ENCODE data around the gene CFAP299.

The CFAP299 gene

GRCh38 chr4:80535551-80535950, 200.0 kb downstream of the CFAP299 start:
- Histone ChIP-seq H3K36me3 (ENCODE audit: control insufficient read depth, insufficient read depth, low read length) (no peaks in the 10 kb centered on the region), H3K27me3 (ENCODE audit: control insufficient read depth, insufficient read depth, low read length) (no peaks in the 10 kb centered on the region), H3K9me3 (ENCODE audit: control insufficient read depth, insufficient read depth, low read length) (no peaks in the 10 kb centered on the region), H3K4me3 (ENCODE audit: low read length) (no peak overlapping the region), H3K27ac (ENCODE audit: low read length) (no peak overlapping the region), H3K4me1 (ENCODE audit: control insufficient read depth, insufficient read depth, low read length) (no peaks in the 10 kb centered on the region)
- no peak for DNase-seq (ENCODE audit: low read depth, low spot score)
- no CpG with 5 or more reads among the region's 1 CpG for WGBS (ENCODE audit: insufficient coverage, insufficient read length)

- WGBS (ENCODE audit: insufficient coverage, insufficient read length): no CpG with 5 or more reads among the region's 4 CpGs
- H3K27me3 ChIP-seq (ENCODE audit: control insufficient read depth, insufficient read depth, low read length): no peaks in the 10 kb centered on the region
- peaks cover 3% of the 10 kb centered on the region; the same call in 1 of the 2 replicates for H3K4me1 ChIP-seq (ENCODE audit: control insufficient read depth, insufficient read depth, low read length)
- no peak overlapping the region for H3K27ac ChIP-seq (ENCODE audit: low read length)
- no peak for DNase-seq (ENCODE audit: low read depth, low spot score)
- no peak overlapping the region for H3K4me3 ChIP-seq (ENCODE audit: low read length)
- no peaks in the 10 kb centered on the region for H3K9me3 ChIP-seq (ENCODE audit: control insufficient read depth, insufficient read depth, low read length)
- no peaks in the 10 kb centered on the region for H3K36me3 ChIP-seq (ENCODE audit: control insufficient read depth, insufficient read depth, low read length)
Measured at GRCh38 chr4:80538276-80538926, 202.9 kb downstream of the CFAP299 start.

- H3K4me1 ChIP-seq (ENCODE audit: control insufficient read depth, insufficient read depth, low read length): peaks cover 3% of the 10 kb centered on the region; the same call in 1 of the 2 replicates
- H3K36me3 ChIP-seq (ENCODE audit: control insufficient read depth, insufficient read depth, low read length): no peaks in the 10 kb centered on the region
- H3K27me3 ChIP-seq (ENCODE audit: control insufficient read depth, insufficient read depth, low read length): no peaks in the 10 kb centered on the region
- no peaks in the 10 kb centered on the region for H3K9me3 ChIP-seq (ENCODE audit: control insufficient read depth, insufficient read depth, low read length)
- 100% methylated on average over 1 of the region's 3 CpGs for WGBS (ENCODE audit: insufficient coverage, insufficient read length)
- H3K4me3 ChIP-seq (ENCODE audit: low read length): no peak overlapping the region
- DNase-seq (ENCODE audit: low read depth, low spot score): no peak
- no peak overlapping the region for H3K27ac ChIP-seq (ENCODE audit: low read length)
Measured at GRCh38 chr4:80539190-80539589, 203.7 kb downstream of the CFAP299 start.

- no CpG with 5 or more reads among the region's 1 CpG for WGBS (ENCODE audit: insufficient coverage, insufficient read length)
- Histone ChIP-seq H3K4me1 (ENCODE audit: control insufficient read depth, insufficient read depth, low read length) (peaks cover 3% of the 10 kb centered on the region; the same call in 1 of the 2 replicates), H3K27me3 (ENCODE audit: control insufficient read depth, insufficient read depth, low read length) (no peaks in the 10 kb centered on the region), H3K36me3 (ENCODE audit: control insufficient read depth, insufficient read depth, low read length) (no peaks in the 10 kb centered on the region), H3K9me3 (ENCODE audit: control insufficient read depth, insufficient read depth, low read length) (no peaks in the 10 kb centered on the region), H3K27ac (ENCODE audit: low read length) (no peak overlapping the region), H3K4me3 (ENCODE audit: low read length) (no peak overlapping the region)
- DNase-seq (ENCODE audit: low read depth, low spot score): no peak
Measured at GRCh38 chr4:80540349-80540748, 204.8 kb downstream of the CFAP299 start.

GRCh38 chr4:80540785-80541469, 205.4 kb downstream of the CFAP299 start:
- H3K36me3 ChIP-seq (ENCODE audit: control insufficient read depth, insufficient read depth, low read length): no peaks in the 10 kb centered on the region

GRCh38 chr4:80542747-80543146, 207.2 kb downstream of the CFAP299 start:
- WGBS (ENCODE audit: insufficient coverage, insufficient read length): no CpG with 5 or more reads among the region's 2 CpGs
- H3K4me3 ChIP-seq (ENCODE audit: low read length): no peak overlapping the region
- H3K27ac ChIP-seq (ENCODE audit: low read length): no peak overlapping the region

More at GRCh38 chr4:80540785-80541469, 205.4 kb downstream of the CFAP299 start:
- no CpG with 5 or more reads among the region's 5 CpGs for WGBS (ENCODE audit: insufficient coverage, insufficient read length)
- Histone ChIP-seq H3K27me3 (ENCODE audit: control insufficient read depth, insufficient read depth, low read length) (no peaks in the 10 kb centered on the region), H3K4me1 (ENCODE audit: control insufficient read depth, insufficient read depth, low read length) (peaks cover 3% of the 10 kb centered on the region; the same call in 1 of the 2 replicates), H3K9me3 (ENCODE audit: control insufficient read depth, insufficient read depth, low read length) (no peaks in the 10 kb centered on the region), H3K4me3 (ENCODE audit: low read length) (no peak overlapping the region), H3K27ac (ENCODE audit: low read length) (no peak overlapping the region)
- no peak for DNase-seq (ENCODE audit: low read depth, low spot score)

GRCh38 chr4:80560337-80560736, 224.8 kb downstream of the CFAP299 start:
- WGBS (ENCODE audit: insufficient coverage, insufficient read length): no CpG with 5 or more reads among the region's 3 CpGs

More at GRCh38 chr4:80542747-80543146, 207.2 kb downstream of the CFAP299 start:
- Histone ChIP-seq H3K9me3 (ENCODE audit: control insufficient read depth, insufficient read depth, low read length) (no peaks in the 10 kb centered on the region), H3K27me3 (ENCODE audit: control insufficient read depth, insufficient read depth, low read length) (no peaks in the 10 kb centered on the region), H3K4me1 (ENCODE audit: control insufficient read depth, insufficient read depth, low read length) (peaks cover 3% of the 10 kb centered on the region), H3K36me3 (ENCODE audit: control insufficient read depth, insufficient read depth, low read length) (no peaks in the 10 kb centered on the region)
- DNase-seq (ENCODE audit: low read depth, low spot score): no peak

GRCh38 chr4:80566203-80566872, 230.8 kb downstream of the CFAP299 start:
- no CpG with 5 or more reads among the region's 5 CpGs for WGBS (ENCODE audit: insufficient coverage, insufficient read length)
- no peak overlapping the region for H3K4me3 ChIP-seq (ENCODE audit: low read length)
- H3K36me3 ChIP-seq (ENCODE audit: control insufficient read depth, insufficient read depth, low read length): no peaks in the 10 kb centered on the region
- no peak overlapping the region for H3K27ac ChIP-seq (ENCODE audit: low read length)
- no peaks in the 10 kb centered on the region for H3K9me3 ChIP-seq (ENCODE audit: control insufficient read depth, insufficient read depth, low read length)
- no peaks in the 10 kb centered on the region for H3K4me1 ChIP-seq (ENCODE audit: control insufficient read depth, insufficient read depth, low read length)
- no peak for DNase-seq (ENCODE audit: low read depth, low spot score)
- no peaks in the 10 kb centered on the region for H3K27me3 ChIP-seq (ENCODE audit: control insufficient read depth, insufficient read depth, low read length)

More at GRCh38 chr4:80560337-80560736, 224.8 kb downstream of the CFAP299 start:
- no peak for DNase-seq (ENCODE audit: low read depth, low spot score)
- H3K27ac ChIP-seq (ENCODE audit: low read length): no peak overlapping the region
- no peaks in the 10 kb centered on the region for H3K36me3 ChIP-seq (ENCODE audit: control insufficient read depth, insufficient read depth, low read length)
- H3K4me1 ChIP-seq (ENCODE audit: control insufficient read depth, insufficient read depth, low read length): no peaks in the 10 kb centered on the region
- H3K4me3 ChIP-seq (ENCODE audit: low read length): no peak overlapping the region
- no peaks in the 10 kb centered on the region for H3K9me3 ChIP-seq (ENCODE audit: control insufficient read depth, insufficient read depth, low read length)
- no peaks in the 10 kb centered on the region for H3K27me3 ChIP-seq (ENCODE audit: control insufficient read depth, insufficient read depth, low read length)

GRCh38 chr4:80568891-80569290, 233.4 kb downstream of the CFAP299 start:
- H3K36me3 ChIP-seq (ENCODE audit: control insufficient read depth, insufficient read depth, low read length): no peaks in the 10 kb centered on the region
- no peak overlapping the region for H3K27ac ChIP-seq (ENCODE audit: low read length)
- no CpG with 5 or more reads among the region's 1 CpG for WGBS (ENCODE audit: insufficient coverage, insufficient read length)

GRCh38 chr4:80576796-80577195, 241.3 kb downstream of the CFAP299 start:
- H3K36me3 ChIP-seq (ENCODE audit: control insufficient read depth, insufficient read depth, low read length): no peaks in the 10 kb centered on the region
- WGBS (ENCODE audit: insufficient coverage, insufficient read length): no CpG with 5 or more reads among the region's 1 CpG

More at GRCh38 chr4:80568891-80569290, 233.4 kb downstream of the CFAP299 start:
- DNase-seq (ENCODE audit: low read depth, low spot score): no peak
- Histone ChIP-seq H3K4me1 (ENCODE audit: control insufficient read depth, insufficient read depth, low read length) (no peaks in the 10 kb centered on the region), H3K27me3 (ENCODE audit: control insufficient read depth, insufficient read depth, low read length) (no peaks in the 10 kb centered on the region), H3K4me3 (ENCODE audit: low read length) (no peak overlapping the region), H3K9me3 (ENCODE audit: control insufficient read depth, insufficient read depth, low read length) (no peaks in the 10 kb centered on the region)

More at GRCh38 chr4:80576796-80577195, 241.3 kb downstream of the CFAP299 start:
- H3K27me3 ChIP-seq (ENCODE audit: control insufficient read depth, insufficient read depth, low read length): no peaks in the 10 kb centered on the region
- no peak overlapping the region for H3K27ac ChIP-seq (ENCODE audit: low read length)
- DNase-seq (ENCODE audit: low read depth, low spot score): no peak
- H3K9me3 ChIP-seq (ENCODE audit: control insufficient read depth, insufficient read depth, low read length): no peaks in the 10 kb centered on the region
- no peak overlapping the region for H3K4me3 ChIP-seq (ENCODE audit: low read length)
- no peaks in the 10 kb centered on the region for H3K4me1 ChIP-seq (ENCODE audit: control insufficient read depth, insufficient read depth, low read length)
